ENCODE measurements around the gene RFX1.

DNA sequence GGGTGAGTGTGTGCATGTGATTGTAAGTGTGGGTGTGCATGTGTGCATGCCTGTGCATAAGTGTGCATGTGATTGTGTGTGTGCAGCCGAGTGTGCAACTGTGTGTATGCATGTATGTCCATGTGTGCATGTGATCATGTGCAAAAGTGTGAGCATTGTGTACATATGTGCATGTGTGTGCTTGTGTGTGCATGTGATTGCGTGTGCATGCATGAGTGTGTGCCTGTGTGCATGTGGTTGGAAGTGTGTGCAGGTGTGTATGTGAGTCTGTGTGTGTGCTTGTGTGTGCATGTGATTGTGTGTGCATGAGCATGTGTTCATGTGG is 71.4 kb downstream of the RFX1 start:
- TF ChIP-seq POLR2A (IDR thresholded peaks at IDR 0.05; ENCODE audit: low read length), result no peak
- TF ChIP-seq GATA1 (IDR thresholded peaks at IDR 0.05; ENCODE audit: low read depth, low read length), result no peak

All from erythroblast (primary cell).